DMS153 treated with DMSO at 0.1 percent for 48 hours (cell line): ENCODE data around the gene FAM217A.

Experiments used
- DNase-seq: peaks from one replicate; lab custom pipeline; 2025; ENCODE audit not compliant: unreplicated experiment; lab: John Stamatoyannopoulos, UW

FAM217A gene

GRCh38 chr6:4085332-4085700 is 6.4 kb upstream of the FAM217A start:
- DNase-seq, result no peak

GRCh38 chr6:4084444-4085331 is 5.8 kb upstream of the FAM217A start:
- no peak for DNase-seq

DNA sequence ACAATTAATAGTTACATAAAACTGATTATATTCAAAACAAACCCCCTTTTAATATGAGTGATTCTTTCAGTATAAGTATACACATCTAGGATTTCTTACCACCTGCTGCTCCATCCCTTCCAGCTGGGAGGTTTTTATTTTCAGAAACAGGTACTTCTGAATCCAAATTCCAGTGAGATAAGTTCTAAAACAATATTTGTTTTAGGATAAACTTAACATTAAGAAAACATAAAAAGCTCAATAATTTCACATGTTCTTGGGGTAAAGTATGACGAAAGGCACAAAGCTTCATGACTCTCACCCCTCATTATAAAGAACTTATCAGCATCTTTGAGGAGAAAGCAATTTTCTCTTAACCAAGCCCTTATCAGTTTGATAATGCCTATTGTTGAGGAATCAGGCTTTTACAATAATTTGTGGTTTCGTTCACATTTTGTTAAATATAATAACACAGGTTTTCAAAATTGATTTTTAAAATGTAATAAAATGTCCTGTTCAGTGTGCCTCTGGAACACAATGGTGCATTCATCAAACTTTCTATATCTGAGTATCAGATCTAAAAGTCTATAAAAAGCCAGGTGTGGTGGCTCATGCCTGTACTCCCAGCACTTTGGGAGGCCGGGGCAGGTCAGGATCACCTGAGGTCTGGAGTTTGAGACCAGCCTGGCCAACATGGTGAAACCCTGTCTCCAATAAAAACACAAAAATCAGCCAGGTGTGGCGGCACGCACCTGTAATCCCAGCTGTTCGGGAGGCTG is 4.3 kb downstream of the FAM217A start:
- DNase-seq, result no peak

- no peak for DNase-seq
Observed at GRCh38 chr6:4071330-4071729, 7.6 kb downstream of the FAM217A start.

DNA sequence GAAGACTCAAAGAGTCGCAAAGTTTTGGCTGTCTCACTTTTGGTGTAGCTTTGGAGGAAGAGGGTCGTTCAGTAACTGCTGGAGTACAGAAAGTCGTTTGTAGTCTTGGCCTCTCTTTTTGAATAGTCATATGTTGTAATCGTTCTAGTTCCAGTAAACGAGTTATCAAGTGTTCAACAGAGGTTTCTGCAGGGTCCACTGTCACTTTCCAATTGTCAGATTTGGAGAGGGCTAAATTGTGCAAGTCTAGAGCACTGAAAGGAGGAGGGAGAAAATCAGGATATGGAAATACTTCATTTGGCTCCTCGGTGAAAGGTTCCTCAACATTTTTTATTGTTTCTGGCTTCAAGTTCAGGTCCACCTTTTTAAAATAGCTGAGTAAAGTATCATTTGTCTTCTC is 9.7 kb downstream of the FAM217A start:
- no peak for DNase-seq

- DNase-seq, result no peak
Observed at GRCh38 chr6:4067673-4068072, 11.3 kb downstream of the FAM217A start.

GRCh38 chr6:4066029-4066755 is 12.7 kb downstream of the FAM217A start:
- DNase-seq, result no peak

DNA sequence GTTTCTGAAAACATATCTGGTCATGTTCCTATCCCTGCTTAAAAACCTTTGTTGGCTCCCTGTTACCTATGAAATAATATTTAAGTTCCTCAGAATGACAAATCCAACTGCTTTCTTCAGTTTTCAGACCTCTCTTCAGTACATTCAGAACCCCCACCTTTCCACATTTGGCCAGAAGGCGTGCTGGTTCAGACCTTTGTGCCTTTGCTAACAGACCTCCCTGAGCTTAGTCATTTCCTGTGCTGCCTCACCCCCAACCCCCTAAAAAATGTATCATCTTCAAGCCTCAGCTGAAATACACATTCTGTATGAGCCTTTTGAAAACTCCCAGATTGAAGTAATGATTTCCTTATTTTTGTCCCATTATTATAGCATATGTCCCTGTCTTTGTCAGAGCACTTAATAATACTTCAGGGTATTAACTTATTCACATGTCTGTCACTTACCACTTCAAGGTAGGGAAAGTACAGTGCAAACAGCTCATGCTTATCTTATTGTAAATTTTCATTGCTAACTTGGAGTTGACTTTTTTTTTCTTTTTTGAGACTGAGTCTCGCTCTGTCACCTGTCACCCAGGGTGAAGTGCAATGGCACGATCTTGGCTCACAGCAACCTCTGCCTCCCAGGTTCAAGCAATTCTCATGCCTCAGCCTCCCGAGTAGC is 19.7 kb downstream of the FAM217A start:
- no peak for DNase-seq

DNA sequence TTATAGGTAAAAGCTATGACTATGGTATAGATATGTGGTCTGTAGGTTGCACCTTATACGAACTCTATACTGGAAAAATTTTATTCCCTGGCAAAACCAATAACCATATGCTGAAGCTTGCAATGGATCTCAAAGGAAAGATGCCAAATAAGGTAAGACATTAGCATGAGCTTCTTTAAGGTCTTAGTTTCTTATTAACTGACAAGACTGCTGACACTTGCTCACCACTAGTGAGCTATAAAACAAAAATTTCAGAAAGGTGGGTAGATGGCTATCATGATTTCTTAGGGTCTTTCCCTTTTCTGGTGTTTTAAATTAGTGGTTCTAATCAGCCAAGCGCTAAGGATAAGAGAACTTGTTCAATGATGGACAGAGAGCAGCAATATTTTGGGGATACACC is 21.9 kb downstream of the FAM217A start:
- no peak for DNase-seq

DNA sequence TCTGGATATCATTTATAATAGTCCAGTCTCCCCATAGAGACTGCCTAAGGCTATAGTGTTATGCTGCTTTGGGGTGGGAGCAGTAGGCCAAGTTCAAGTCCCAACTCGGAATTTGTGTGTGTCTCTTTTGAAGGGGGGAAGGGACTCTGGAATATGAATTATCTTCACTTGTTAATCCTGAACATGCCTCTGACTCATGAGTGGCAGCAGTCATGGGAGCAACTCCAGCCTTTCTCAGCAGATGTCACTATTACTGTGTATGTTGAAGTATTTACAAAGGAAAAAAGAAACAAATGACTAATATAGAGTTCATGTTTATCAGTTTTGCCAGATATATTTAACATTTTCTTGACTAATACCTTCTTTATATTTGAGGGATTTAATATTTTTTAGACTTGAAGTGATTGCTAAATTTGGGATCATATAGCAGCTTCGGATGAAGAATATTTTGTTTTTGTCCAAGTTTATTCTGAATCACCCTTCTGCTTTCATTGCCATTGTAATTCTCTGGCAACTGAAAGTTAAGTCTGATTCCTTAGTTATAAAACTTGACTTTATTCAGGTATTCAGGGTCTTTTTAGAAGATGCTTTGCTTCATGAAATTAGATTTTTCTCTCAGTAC is 23.4 kb downstream of the FAM217A start:
- no peak for DNase-seq

DNA sequence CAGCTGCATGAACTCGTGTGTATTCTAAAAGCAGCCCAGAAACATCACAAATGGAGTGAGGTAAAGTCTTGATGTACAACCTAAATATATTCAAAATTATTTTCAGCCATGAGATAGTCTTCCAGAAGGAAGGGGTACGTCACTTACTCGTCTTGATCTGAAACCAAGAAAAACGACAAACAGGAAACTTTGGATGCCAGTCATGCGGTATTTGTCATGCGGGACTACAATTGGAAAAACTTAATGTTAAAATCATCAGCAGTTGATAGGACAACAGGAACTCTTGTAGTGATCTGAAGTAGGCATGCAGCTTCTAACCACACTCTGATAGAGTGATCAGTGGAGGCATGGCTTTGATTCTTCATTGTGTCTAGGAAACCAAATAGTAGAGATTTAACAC is 29.7 kb downstream of the FAM217A start:
- no peak for DNase-seq

GRCh38 chr6:4041480-4041879 is 37.5 kb downstream of the FAM217A start:
- no peak for DNase-seq

DNA sequence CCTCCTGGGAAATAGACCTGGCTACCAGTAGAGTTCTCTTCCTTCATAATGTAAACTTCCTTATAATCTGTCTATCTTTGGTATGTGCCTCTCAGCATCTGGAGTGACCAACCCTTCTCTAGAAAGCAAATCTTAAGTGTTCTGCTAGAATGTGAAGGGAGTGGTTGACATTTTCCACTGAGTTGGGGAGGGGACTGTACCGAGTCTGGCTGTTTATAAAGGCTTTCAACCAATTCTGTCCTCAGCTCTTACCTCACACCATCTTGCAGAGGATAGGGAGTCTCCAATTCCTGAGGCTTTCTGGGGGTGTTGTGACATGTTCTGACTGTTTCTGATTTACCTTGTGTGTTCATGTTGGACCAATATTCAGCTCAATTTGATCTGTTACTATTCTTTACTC is 39.6 kb downstream of the FAM217A start:
- no peak for DNase-seq

DNA sequence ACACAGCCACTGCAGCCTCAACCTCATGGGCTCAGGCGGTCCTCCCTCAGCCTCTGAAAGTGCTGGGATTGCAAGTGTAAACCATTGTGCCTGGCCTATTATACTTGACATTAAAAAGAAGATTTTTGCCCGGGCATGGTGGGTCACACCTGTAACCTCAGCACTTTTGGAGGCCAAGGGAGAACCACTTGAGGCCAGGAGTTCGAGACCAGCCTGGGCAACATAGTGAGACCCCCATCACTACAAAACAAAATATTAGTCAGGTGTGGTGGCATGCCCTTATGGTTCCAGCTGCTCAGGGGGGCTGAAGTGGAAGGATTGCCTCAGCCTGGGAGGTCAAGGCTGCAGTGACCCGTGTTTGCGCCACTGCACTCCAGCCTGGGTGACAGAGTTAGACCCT is 42.4 kb downstream of the FAM217A start:
- DNase-seq, result no peak

- no peak for DNase-seq
Observed at GRCh38 chr6:4032475-4032874, 46.5 kb downstream of the FAM217A start.

DNA sequence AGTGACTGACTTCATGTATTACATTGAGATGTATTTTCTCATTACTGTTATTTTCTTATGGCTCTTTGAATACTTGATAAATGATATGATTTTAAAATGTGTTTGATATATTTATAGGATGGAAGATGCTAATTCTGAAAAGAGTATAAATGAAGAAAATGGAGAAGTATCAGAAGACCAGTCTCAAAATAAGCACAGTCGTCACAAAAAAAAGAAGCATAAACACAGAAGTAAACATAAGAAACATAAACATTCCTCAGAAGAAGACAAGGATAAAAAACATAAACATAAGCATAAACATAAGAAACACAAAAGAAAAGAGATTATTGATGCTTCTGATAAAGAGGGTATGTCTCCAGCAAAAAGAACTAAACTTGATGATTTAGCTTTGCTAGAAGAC is 47.5 kb downstream of the FAM217A start:
- DNase-seq, result no peak

- DNase-seq, result no peak
Observed at GRCh38 chr6:4030669-4031068, 48.3 kb downstream of the FAM217A start.

DNA sequence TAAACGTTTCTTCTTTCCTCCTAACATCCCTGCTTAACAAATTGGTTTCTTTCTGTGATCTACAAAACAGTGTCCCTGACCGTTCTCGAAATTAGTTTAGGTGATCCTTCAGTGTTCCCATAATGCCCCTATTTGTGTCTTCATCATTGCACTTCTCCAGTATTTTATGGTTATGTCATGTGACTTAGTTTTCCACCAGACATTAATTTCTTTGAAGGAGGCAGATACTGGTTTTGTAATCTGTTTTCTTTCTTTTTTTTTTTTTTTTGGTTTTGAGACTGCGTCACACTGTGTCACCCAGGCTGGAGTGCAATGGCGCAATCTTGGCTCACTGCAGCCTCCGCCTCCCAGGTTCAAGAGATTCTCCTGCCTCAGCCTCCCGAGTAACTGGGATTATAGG is 49.2 kb downstream of the FAM217A start:
- no peak for DNase-seq

- no peak for DNase-seq
Observed at GRCh38 chr6:4028051-4028450, 50.9 kb downstream of the FAM217A start.

DNA sequence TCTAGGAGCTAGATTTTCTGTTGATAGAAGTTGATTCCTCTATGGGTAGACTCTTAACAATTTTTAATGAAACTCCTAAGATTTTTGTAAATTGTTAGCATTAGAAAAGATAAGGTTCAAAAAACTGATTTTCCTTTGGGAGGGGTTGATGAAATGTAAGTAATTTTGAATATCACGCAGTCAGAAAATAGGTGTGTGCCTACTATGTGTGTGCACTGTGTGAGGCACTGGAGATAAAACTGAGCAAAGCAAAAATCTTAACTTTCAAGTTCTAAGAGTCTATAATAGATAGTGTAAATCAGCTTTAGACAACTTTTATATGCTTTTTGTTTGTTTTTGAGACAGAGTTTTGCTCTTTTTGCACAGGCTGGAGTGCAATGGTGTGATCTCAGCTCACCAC is 53.3 kb downstream of the FAM217A start:
- no peak for DNase-seq

DNA sequence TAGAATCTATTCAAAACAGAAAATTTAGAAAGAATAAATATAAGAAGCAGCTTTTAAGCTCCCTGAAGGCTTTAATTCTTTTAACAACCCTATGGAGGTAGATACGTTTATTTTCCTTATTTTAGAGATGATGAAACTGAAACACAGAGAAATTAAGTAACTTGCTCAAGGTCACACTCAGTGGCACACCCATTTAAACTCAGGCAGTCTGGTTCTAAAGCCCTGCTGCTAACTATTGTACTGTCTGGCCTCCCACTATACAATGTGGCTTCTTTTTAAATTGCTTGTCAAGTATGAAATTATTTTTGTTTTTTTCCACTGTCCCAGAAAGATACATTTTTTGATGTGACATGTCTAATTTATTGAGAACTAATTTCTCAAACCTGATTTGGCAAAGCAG is 55.7 kb downstream of the FAM217A start:
- DNase-seq, result no peak
